Epithelial cell of proximal tubule (primary cell): ENCODE results near the gene B4GALT4. TPM values are rescaled to one million over a fixed set of nuclear protein-coding genes. Genes with fewer than 3 reads are reported as not detected.

ENCODE experiments used
- DNase-seq: peaks from one replicate; pipeline ENCODE4 v3.0.0-alpha.2; 2011; ENCODE audit warnings: low read depth
- H3K4me3 ChIP-seq: 2 replicates; pipeline ENCODE4 v1.5.1; 2011; ENCODE audit warnings: low read depth, mild to moderate bottlenecking, low read length
- CTCF ChIP-seq: conservative IDR thresholded peaks from 2 replicates; pipeline ENCODE4 v1.5.1; 2012; ENCODE audit warnings: low read depth, mild to moderate bottlenecking, low read length
- total RNA-seq: library from RNA; depleted of rRNA; stranded (reverse); fragments of >200 nt; gene quantifications from 2 replicates; pipeline ENCODE4 v1.2.3, GENCODE V29; 2015

Gene B4GALT4
- total RNA-seq, 1 donor from 2014 or later: 21.9 TPM

- no peak overlapping the region for H3K4me3 ChIP-seq
- no peak for DNase-seq
- TF ChIP-seq CTCF: no peak
These were observed 20.5 kb downstream of the B4GALT4 start for GRCh38 chr3:119220198-119220597.

GRCh38 chr3:119219069-119219468, 21.6 kb downstream of the B4GALT4 start:
- no peak for TF ChIP-seq CTCF
- H3K4me3 ChIP-seq: no peak overlapping the region
- DNase-seq: no peak

GRCh38 chr3:119211803-119212202, 28.9 kb downstream of the B4GALT4 start:
- no peak for TF ChIP-seq CTCF
- DNase-seq: no peak
- no peak overlapping the region for H3K4me3 ChIP-seq

GRCh38 chr3:119211193-119211592, 29.5 kb downstream of the B4GALT4 start:
- TF ChIP-seq CTCF: no peak
- DNase-seq: no peak
- no peak overlapping the region for H3K4me3 ChIP-seq

- DNase-seq: no peak
- TF ChIP-seq CTCF: no peak
- H3K4me3 ChIP-seq: no peak overlapping the region
These were observed 33.2 kb downstream of the B4GALT4 start for GRCh38 chr3:119207512-119207875.

GRCh38 chr3:119206611-119207511, 33.8 kb downstream of the B4GALT4 start:
- TF ChIP-seq CTCF: peak; percentile 36
- no peak for DNase-seq

GRCh38 chr3:119205685-119206084, 35.0 kb downstream of the B4GALT4 start:
- no peak for DNase-seq
- TF ChIP-seq CTCF: no peak
- H3K4me3 ChIP-seq: no peak overlapping the region

More at GRCh38 chr3:119206611-119207511, 33.8 kb downstream of the B4GALT4 start:
- H3K4me3 ChIP-seq: no peak overlapping the region
